OCI-LY1 (cell line): ENCODE results near the gene CFAP46.

Experiments used
- EZH2 ChIP-seq: fragments of 200-600 bp; sonication (generic), shearing (Covaris generic); IDR thresholded peaks from 2 replicates; pipeline ENCODE4 v1.8.0; 2017; ENCODE audit warnings: borderline replicate concordance, mixed run types, mild to moderate bottlenecking, antibody characterized with exemption, low read length, moderate library complexity, mixed read lengths
- TF ChIP-seq, protein P1 (sequence below): fragments of 200-600 bp; sonication (generic), shearing (Covaris generic); IDR thresholded peaks from 2 replicates; pipeline ENCODE4 v1.5.1; 2017; ENCODE audit warnings: mild to moderate bottlenecking, antibody characterized with exemption, low read length, moderate library complexity, mixed read lengths

DNA sequence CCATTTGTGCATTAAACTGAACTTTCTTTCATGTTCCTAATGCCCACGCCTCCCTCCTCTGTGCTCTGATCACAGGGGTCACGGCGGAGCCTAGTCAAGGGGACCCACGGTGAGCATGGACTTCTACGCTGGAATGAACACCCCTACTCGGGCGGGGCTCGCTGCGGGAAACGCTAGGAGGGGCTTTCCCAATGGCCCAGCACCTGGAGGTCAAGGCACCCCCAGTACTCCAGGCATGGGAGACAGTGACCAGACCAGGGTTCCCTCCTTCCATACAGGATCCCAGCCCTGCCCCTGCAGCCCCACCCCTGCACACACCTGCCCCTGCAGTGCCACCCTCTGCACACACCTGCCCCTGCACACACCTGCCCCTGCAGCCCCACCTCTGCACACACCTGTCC, 129.4 kb downstream of the CFAP46 start:
- TF ChIP-seq, protein P1, sequence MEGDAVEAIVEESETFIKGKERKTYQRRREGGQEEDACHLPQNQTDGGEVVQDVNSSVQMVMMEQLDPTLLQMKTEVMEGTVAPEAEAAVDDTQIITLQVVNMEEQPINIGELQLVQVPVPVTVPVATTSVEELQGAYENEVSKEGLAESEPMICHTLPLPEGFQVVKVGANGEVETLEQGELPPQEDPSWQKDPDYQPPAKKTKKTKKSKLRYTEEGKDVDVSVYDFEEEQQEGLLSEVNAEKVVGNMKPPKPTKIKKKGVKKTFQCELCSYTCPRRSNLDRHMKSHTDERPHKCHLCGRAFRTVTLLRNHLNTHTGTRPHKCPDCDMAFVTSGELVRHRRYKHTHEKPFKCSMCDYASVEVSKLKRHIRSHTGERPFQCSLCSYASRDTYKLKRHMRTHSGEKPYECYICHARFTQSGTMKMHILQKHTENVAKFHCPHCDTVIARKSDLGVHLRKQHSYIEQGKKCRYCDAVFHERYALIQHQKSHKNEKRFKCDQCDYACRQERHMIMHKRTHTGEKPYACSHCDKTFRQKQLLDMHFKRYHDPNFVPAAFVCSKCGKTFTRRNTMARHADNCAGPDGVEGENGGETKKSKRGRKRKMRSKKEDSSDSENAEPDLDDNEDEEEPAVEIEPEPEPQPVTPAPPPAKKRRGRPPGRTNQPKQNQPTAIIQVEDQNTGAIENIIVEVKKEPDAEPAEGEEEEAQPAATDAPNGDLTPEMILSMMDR = no peak
- no peak for TF ChIP-seq EZH2
